Stimulated activated naive CD8-positive, alpha-beta T cell treated with anti-CD3 and anti-CD28 coated beads, Interleukin-15, Interleukin-2, amounts not matched to agents 100 U/mL and 50 U/mL, for 24 hours (primary cell): ENCODE data around the gene SSBP3.

Experiments used
- ATAC-seq: fragments of 150-1000 bp; cut with Tn5 transposase; one replicate; pipeline ENCODE4 v1.10.0; 2021
- DNase-seq: peaks from one replicate; pipeline ENCODE4 v3.0.0; 2021

The SSBP3 gene

DNA sequence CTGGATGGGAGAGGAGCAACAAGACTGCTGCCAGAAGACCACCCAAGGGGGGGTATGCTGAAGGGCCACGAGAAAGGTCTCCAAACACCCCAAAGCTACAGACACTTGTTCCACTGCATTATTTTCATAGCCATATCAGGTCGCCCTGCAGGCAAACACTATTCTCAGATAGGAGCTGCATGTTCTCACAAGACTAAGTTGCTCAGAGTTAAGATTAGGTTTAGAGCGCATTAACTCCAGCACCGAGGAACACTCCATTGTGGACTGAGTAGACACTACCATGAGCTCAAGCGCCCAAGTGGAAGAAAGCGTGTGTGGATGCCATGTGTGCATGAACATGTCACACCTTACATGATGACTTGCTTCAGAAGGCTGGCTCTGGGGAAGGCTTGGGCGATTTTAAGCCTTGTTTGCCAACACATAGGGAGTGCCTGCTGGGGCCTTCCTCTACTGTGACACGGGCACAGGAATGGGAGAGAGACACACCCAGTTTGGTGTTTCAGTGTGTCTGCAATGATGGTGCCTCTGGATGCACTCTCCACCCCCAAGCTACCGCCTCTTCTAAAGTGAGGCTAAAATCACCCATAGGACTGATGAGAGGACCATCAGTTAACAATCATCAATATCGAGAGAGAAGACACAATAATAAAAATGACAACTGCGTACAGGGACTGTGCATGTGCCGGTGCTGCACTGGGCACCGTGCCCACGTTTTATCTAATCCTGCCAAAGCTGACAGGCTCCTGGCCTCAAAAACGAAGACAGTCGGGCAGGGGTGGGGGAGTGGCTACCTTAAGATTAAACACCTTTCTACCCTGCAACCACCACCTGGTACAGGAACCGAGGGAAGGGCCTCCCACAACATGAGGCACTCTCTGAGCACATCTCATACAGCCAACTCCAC is 34.9 kb downstream of the SSBP3 start:
- DNase-seq (no peak), ATAC-seq (no peak)

DNA sequence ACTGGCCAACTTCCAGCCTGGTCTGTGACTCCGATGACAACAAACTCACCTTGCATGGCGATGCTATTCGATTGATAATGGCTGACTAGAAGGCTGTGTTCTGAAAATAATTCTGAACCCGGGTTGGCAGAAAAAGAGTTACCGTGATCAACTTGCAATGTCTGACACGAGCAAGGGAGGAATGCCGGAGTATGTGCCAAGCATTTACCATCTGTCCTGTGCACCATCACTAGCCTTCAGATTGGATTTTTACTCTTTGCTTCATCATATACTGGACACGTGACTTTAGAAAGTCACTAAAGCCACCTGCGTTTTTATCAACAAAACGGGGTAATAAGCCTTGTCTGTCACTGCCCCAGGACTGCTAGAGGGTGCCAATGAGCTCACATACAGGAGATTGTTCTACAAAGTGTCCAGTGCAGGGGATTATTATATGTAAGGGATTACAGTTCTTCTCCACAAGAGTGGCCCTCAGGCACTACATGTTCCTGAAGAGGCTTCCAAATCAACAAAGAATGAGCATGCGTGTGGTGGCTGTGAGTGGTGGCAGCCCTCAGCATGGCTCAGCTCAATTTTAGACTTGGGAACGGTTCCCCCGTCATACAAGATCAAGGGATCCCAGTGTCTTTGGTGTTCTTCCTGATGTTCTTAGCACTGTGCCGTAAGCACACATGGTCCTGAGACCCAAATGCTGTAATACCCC is 35.8 kb downstream of the SSBP3 start:
- DNase-seq (no peak), ATAC-seq (no peak)

DNA sequence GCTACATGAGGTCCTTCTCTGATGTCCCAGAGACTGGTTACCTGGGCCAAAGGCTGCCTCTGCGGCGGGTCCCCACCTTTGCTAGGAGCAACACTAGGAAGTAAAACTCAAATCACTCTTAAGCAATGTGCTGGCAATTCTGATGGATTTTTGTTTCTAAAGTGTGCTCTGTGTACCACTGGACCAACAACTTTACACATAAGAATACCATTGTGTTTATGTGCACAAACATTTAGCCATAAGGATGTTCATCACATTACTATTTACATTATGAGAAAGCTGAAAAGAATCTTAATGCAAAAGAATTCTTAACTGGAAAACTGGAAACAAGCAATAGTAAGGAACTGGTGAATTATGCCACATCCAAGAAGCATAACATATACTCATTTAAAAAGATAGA is 38.6 kb downstream of the SSBP3 start:
- DNase-seq (no peak), ATAC-seq (no peak)

DNA sequence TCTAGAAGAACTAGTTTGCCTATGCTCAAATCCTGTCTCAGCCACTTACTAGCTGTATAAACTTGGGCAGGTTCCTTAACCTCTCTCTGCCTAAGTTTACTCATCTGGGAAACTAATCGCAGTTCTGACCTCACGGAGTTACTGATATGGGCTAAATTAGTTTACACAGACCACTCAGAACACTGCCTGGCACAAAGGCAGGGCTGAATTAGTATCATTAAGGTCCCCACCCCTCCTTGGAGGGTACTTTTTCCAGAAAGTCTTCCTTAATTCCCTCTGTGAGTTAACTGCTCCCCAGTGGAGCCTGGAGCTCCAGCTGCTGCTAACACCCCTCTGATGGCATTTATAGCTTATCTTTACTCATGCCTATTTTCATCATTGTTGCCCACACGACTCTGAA is 40.3 kb downstream of the SSBP3 start:
- ATAC-seq (no peak), DNase-seq (no peak)

DNA sequence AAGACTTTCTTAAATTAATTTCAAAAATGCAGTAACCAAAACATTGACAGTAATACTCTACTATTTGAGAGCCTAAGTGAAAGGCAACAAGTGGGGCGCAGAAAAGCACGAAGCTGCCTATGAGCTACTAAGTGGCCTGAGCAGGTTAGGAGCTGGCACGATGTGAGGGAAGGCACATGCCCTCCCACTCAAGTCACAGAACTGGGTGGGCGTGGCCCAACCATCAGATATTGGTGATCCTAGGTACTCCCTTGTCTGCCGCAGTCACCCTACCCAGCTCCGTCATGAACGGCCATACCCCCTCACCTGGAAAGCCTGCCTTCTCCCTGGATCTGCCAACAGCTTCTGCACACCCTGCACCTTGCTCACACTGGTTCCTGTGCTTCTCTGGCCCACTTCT is 40.8 kb downstream of the SSBP3 start:
- no peak for ATAC-seq
- DNase-seq: no peak

DNA sequence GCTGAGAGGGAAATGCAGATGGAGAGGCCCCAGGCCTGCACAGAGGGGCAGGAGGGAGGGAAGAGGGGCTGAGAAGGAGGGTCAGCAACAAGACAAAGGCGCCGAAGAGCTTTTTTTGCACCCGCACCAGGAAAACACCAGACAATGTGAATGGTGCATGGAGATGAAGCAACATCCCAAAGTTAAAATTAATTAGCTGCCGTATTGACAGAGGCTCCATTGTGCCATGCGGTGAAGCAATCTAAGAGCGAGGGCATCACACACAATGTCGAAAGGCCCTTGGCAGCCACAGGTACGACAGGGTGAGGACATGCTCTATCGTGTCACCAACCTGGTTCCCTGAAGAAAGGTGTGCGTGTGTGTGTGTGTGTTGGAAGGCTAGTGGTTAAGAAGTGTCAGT is 41.2 kb downstream of the SSBP3 start:
- no peak for ATAC-seq
- DNase-seq: no peak

DNA sequence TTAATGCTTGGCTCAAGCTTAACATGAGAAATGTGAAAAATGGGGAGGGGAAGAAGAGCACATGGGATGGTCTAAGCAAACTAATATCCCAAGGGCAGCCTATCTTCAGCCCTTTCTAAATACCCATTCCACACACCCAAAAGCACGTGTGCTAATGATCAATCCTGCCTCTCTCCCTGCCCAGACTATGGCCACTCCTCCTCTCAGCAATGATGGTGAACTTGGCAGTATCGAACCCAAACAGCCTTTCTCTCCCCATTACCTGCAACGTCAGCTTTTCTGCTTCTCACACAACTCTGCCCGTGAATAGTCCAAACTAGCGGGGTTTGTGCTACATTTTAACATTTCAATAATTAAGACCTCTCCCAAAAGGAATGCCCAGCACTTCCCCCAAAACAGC is 41.6 kb downstream of the SSBP3 start:
- no peak for ATAC-seq

DNA sequence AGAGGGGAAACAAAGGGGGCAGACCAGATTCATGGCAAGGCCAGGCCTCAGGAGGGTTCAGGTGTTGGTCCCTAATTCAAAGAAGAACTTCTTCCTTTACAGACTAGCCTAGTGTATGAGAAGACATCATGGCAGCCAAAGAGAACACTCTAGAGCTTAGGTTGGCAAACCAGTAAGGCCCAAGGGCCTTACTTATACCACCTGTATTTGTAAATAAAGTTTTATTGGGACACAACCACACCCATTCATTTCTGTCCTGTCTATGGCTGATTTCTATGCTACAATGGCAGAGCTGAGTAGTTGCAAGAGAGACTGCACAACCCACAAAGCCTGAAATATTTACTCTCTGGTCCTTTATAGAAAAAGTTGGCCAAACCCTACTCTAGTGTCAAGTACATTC is 42.3 kb downstream of the SSBP3 start:
- DNase-seq: no peak
- ATAC-seq: no peak

More for the DNA sequence above, 41.6 kb downstream of the SSBP3 start:
- DNase-seq: no peak

DNA sequence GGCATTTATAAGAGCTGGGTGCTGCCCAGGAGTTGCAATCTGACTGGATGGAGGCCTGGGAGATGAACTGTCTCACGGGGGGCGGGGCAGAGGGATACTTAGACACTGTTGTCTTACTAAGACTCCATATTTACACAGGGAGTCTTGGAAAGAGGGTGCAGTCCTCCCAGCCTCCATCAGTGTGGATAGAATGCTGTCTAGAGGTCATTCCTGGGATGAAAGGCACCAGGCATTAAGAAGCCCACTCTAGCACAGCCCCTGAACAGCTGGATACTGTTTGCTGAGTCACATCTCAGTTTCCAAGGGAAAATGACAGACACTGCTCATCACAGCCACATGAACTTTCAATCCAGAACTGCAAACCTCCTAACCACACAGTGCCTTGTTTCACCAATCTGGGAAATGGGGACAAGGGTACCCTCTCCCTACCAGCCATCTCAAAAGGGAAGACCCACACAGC is 43.3 kb downstream of the SSBP3 start:
- ATAC-seq (no peak), DNase-seq (no peak)

DNA sequence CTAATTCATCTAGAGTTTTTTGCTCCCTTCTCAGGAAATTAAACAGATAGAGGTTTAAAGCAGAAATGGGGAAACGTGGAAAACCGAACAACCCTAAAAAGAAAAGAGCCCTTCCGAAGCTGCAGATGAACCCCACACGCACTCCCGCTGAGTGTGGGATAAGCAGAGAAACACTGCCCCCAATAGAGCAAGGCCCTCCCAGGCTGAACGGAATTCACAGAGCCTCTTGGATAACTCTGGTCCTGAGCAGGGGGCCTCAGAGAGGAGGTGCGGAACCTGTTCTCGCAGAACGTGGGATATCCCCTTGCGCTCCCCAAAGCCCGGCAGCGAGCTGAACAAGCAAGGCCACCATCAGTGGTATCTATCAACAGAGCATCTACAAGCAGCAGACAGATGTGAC is 44.9 kb downstream of the SSBP3 start:
- ATAC-seq: no peak
- no peak for DNase-seq

DNA sequence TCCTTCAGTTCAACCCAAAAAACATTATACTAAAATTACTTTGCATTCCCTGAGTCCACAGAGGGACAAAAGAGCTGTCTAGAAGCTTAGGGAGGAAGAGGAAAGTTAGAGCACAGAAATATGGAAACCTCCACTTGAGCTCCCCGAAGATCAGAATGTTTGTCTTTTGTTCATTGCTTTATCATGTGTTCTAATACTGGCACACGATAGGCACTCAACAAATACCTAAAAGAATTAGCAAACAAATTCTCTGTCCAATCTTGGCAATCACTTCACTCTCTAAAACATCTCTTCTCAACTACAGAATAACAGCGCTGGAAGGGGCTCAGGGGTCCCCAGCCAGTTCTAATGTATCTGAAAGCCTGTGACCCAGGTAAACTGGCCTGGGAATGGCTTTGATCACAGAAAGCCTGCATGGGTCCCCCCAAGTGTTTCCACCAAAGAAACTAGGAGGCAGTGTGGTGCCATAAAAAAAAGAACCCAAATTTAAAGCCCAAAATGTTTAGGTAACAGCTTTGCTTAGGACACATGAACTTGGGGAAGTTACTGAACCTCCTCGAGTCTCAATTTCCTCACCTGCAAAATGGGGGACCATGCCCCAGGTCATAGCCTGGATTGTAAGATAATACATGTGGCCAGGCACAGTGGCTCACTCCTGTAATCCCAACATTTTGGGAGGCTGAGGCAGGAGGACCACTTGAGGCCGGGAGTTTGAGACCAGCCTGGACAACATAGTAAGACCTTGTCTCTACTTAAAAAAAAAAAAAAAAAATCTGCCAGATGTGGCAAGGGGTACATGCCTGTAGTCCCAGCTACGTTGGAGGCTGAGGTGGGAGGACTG is 45.8 kb downstream of the SSBP3 start:
- DNase-seq: no peak
- ATAC-seq: no peak

DNA sequence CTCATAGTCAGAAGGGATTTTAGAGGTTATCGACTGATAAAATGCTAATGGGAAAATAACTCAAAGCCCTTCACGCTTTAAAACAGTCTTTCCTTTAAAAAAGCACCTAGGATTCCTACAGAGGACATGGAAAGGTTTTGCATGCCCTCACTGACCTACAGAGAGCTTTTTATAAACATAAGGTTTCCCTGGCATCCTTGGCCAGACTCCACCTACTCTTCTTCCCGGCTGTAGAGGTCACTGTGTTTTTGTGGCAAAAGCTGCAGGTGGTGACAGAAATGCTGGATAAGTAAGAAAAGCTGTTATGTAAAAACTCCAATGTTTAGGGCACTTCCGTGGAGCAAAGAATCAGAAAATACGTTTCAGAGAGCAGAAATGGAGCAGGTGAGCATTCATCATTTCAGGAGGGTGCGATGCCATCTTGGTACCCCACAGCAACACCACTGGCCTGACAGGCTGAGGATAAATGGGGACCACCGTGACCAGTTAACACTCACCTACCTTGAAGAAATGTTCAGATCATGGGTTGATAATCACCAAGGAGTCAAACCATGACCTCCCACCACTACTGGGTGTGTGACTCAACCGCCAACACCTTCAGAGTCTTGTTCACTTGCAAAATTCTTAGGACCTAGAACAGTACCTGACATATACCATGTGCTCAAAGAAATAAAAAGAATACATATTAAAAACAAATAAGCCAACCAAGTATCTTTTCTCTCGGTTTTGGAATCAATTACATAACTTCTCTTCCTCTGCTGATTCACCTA is 46.6 kb downstream of the SSBP3 start:
- no peak for DNase-seq
- ATAC-seq: peak; percentile 74

DNA sequence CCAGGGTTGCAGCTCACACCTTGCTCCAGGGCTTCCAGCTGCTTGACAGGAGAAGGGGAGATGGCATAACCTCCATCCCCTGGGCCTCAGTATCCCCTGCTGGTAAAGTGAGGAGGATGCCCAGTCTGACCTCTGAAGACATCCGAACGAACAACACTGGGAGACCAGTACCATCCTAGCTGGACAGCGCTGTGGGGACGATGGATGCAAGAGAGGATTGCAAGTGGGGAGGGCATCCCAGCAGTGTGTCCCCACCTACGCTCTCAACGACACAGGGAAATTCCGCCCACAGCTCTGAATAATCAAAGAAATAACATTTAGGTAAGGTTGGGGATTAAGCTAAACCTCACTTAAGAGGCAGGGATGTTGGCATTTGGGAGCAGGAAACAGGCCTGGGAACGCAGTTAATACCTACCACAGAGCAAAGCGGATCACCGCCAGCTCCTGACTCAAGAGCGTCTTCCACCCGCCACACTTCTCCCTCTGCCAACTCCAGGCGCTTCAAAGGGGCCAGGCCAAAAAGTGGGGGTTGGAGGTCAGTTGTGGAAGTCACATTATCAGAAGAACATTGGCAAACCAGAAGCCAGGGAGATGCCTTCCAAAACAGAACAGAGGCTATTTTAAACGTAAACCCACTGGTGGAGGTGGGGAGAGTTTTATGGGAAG is 47.6 kb downstream of the SSBP3 start:
- DNase-seq: no peak
- no peak for ATAC-seq

DNA sequence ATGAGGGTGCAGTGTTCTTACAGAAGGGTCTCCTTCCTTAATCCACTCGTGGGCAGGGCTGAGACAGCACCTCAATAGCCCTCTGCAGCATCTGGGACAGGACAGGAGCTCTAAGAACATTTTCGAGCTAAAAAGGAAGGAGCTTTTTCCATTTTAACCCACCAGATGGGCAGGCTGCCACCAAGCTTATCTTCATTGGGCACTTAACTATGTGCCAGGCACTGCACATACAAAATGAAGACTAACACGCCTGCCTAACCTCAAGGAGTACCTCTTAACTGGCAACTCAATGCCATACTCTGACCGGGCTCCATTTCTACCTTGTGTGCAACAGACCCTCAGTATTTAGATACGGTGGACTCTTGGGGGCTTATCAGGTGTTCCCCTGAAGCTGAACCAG is 48.2 kb downstream of the SSBP3 start:
- DNase-seq: no peak
- ATAC-seq: no peak

DNA sequence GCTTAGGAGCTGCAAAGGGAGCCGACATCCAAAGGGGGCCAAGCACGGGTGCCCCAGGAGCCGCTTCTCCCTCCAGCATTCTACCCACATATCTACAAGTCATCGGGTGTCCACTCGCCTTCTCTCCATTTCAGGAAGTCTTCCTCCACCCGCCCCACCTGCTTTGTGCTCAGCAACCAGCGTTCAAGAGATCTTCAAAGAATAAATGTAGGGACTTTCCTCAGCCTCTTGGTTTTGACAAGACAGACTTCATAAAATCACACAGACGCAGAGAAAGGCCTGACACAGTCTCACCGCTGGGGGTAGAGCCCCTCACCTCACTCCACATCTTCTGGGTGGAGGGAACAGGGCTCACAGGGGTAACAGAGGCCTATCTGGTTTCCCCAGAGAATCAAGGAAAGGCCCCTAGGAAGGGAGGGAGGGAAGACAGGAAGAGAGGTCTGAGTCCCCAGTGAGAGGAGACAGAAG is 49.5 kb downstream of the SSBP3 start:
- DNase-seq: peak; percentile 28
- peak; percentile 55 for ATAC-seq

DNA sequence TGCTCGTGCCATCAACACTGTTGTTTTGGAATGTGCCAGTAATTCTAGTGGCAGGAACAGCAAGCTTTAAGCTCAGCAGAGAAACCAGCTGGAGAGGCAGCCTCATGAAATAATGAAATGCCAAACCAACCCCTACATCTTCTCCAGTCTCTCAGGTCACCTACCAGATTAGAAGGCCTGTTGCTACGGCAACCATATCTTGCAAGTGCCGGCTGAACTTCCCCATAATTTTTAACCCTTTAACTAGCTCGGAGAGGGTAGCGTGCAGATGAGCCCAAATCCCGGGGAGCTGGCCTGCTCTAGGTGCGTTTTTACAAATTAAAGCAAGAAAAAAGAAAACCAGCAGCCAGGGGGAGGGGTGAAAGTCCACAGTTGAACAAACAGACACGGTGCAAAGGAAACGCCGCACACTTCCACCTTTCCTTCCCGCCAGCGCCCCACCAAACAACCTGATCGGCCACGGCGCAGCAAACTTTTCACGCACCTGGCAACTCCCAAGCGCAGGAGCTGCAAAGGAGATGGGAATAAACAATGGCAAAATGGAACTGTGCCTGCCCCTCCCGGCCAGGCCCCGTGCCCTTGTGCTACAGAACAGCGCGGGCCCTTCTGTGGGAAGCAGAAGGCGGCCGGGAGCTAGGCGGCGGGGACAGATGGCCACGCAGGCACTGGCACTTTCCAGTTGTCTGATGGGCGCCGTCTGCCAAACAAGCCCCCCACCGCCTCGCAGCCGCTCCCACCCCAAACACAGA is 50.1 kb downstream of the SSBP3 start:
- ATAC-seq (no peak), DNase-seq (no peak)

DNA sequence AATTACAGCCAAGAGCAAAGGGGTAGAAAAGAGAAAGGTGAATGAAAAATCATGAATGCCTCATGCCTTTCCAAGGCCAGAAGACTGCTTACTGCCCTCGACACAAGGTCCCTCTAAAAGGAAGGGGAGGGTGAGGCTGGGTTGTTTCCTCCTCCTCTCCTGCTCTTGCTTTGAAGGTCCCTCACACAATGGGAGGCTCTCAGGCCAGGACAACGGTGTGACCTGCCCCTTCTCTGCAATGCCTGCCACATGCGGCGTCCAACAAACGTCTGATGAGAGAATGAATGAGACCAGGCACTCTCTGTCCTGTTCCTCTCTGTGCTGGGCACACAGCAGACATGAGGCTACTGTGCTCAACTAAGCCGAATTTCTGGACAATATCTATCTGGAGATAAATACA is 51.3 kb downstream of the SSBP3 start:
- ATAC-seq (no peak), DNase-seq (no peak)

DNA sequence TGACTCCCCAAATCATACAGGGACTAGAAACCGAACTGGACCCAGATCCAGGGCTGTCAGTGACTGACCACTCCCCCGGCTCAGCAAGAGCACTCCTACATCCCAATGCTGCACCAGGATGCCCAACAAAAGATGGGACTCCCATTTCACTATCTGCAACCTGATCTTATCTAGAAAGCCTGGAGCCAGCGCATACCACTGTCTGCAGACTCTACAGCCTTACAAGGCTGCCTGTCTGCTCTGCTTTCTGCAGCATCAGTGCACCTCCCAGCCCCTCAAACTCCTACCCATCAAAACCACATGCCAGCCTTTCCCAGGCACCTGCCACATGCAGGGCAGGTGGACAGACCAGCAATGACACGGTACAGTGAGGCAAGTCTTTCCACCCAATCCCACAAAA is 52.2 kb downstream of the SSBP3 start:
- no peak for ATAC-seq
- DNase-seq: no peak

DNA sequence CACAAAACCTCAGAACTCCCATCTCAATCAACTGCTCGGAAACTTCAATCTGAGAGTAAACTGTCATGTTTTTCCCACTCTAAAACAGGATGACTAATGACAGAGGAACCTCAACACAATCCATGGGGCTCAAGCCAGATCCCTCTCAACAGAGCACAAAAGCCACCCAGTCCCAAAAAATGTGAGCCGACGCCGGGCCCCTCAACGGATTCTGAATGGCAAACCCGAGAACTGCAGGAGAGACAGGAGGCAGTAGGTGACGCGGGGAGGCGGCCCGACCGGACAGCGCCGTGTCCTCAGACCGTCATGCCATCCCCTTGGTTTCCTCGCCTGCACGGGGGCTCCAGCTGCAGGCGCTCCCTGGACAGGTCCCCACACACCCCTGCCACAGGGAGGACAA is 53.4 kb downstream of the SSBP3 start:
- DNase-seq (no peak), ATAC-seq (no peak)

DNA sequence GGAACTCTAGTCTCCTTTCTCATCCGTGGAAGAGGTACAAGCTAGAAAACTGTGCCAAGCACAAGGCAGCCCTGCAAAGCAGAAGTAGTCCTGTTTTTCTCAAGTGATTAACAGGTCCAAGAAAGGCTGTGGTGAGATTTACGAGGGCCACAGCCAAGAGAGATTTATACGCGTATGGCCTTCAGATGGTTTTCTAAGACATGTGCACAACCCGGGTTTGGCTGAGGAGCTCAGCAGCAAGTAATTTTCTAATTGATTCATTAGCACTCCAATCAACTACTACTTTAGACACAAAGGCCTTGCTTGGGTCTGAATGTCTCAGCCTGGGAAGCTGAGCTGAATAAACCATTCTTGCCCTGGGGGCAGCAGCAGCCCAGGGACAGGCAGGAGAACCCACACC is 55.8 kb downstream of the SSBP3 start:
- ATAC-seq (no peak), DNase-seq (no peak)

DNA sequence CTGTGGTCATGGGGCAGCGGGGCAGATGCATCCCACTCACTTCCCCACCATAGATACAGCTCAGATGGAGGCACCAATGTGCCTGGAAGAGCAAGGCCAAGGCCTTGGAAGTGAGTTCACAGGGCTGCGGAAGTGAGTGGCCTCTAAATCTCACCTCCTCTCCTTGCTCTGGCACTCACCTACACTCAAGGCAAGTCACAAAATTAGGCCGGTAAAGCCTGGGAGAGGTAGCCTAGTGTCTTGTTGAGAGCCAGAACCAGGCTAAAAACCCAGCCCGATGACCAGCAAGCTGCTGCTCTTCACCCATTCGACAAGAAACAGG is 57.5 kb downstream of the SSBP3 start:
- ATAC-seq (no peak), DNase-seq (no peak)
